NAMALWA (cell line): ENCODE measurements around the gene ZNF691.
"Not testable (repeated sequence)": the region's sequence is repeated elsewhere in the genome, so short reads cannot be mapped to it uniquely, and the experiment has no call there.

Experiments used
- DNase-seq: peaks from one replicate; pipeline ENCODE4 v3.0.0-alpha.2; 2015; ENCODE audit warnings: low spot score

The ZNF691 gene

DNA sequence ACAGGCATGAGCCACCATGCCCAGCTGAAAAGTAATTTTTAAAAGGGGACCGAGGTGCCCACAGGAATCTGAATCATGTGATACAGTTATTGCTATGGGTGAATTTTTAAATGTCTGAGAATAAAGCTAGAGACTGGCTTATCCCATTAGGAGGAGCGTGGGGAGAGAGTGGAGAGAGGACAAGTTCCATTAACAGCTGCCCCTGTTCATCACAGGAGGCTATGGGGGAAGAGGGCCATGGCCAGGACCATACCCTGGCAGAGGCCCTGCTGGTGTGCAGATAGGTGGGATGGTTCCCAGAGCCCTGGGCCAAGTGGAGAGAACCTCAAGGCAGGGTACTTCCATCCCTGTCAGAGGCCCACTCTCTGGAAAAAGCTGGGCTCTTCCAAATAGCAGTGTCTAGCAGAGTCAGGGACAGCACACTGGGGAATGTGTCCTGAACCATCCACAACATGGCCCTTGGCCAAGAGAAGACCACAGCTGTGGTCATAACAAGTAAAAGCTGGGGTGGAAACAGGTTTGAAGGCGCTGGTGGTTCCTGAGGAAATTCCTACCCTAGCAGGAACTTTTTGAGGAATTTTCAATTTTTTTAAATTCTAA lies 13.7 kb upstream of the ZNF691 start:
- DNase-seq, result no peak

DNA sequence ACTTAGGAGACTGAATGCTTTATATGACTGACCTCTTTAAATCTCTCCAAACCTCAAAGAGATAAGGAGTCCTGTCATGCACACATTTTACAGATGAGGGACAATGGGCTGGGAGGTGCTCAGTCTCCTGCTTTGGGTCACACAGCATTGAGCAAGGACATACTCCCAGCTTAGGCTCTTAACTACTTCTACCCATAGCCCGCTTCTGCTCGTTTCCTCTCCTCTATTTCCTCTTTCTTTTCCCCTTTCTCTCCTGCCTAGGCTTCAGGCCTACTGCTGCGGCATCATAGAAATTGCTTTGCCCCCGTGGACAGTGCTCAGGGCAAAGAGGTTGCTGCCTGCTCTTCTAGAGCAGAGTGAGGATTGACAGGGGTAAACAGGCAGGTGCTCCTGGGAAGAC lies 12.4 kb upstream of the ZNF691 start:
- no peak for DNase-seq

DNA sequence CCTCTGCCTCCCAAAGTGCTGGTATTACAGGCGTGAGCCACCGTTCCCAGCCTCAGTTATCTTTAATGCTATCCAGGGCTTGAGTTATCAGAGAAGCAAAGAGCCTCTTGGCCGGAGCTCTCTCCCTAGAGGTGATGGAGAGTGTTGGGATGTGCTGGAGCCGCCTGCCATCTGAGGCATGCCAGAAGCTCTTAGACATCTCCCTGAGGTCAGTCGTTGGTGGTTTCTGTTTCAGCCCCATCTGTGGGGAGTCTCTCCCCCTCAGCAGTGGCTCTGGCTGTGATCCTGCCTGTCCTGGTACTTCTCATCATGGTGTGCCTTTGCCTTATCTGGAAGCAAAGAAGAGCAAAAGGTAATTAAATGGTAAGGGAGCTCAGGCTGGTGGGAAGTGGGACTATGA lies 11.6 kb upstream of the ZNF691 start:
- DNase-seq, result no peak

DNA sequence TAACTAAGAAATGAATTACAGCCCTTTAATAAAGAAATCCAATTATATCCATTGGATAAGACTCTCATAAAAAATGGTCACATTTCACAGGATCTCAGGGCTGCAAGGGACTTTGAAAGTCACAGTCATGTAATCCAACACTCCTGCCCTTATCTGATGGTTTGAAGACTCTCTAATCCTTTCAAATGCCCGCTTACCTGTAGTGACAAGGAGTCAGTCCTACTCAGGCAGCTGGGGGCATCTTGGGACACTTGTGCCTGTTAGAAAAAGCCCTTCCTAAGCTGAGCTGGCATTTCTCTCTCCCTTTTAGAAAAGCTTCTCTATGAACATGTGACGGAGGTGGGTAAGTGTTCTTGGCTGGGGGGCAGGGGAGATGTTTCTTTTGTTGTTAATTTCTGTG lies 11.0 kb upstream of the ZNF691 start:
- DNase-seq, result no peak

DNA sequence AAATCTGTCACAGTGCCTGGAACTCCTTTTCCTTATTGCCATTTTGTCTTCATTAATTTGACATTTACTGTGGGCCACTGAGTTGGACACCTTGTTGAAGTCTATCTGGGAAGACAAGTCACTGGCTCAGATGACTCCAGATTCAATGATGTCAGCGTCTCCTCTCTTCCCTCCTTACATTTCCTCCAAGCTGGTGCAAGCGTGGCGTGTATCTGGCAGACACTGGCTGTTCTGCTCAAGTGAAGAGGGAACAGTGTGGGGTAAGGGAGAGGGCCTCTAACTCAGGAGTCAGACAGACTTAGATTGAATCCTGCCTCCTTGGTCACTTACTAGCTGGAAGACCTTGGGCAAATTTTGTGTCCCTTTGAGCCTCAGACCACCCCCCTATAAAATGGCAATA lies 8.7 kb upstream of the ZNF691 start:
- DNase-seq, result no peak

DNA sequence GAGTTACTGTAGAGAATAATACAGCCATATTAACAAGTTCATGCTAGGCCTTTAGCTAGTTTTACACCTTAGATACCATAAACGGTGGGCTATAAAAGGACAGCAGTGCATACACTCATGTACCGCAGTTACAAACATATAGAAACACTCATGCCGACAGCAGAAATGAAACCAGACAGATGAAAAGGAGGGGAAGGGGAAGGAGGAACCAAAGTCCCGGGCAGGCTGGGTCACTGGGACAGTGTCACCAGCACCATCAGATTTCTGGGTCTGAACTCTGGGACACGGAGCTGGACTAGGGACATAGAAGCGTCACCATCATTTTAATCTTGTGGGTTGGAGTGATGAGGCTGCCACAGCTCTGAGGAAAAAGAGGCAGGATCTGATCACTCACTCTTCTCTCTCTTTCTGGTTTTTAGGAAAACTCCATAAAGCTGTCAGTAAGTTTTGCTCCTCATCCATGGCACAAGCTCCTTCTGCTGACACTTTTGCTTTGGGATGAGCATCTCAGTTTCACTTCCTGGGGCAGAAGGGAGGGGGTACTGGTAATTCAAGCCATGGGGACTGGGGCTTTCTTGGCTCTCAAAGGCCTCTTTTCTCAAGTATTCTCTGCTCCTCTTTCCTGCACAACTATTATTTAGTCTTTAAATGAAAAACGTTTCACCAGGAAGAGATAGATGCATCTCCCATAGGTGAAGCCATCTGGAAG lies 7.8 kb upstream of the ZNF691 start:
- no peak for DNase-seq

DNA sequence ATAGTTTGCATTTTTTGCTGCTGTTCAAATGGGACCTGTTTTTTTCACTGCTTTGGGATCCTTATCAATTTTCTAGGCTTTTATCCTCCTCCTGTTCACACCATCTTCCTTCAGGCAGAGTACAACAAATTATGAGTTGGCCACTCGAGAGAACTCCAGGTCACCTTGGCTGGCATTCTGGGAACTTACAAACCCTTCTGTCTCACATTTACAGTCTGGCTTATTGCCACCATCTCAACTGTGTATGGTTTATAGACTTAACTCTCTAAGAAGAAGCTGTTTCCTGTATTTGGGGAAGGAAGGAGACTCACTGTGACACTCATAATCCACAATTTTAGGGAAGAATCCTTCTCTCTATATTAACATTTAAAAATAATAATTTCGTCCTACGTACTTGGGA lies 5.4 kb upstream of the ZNF691 start:
- DNase-seq, result no peak

DNA sequence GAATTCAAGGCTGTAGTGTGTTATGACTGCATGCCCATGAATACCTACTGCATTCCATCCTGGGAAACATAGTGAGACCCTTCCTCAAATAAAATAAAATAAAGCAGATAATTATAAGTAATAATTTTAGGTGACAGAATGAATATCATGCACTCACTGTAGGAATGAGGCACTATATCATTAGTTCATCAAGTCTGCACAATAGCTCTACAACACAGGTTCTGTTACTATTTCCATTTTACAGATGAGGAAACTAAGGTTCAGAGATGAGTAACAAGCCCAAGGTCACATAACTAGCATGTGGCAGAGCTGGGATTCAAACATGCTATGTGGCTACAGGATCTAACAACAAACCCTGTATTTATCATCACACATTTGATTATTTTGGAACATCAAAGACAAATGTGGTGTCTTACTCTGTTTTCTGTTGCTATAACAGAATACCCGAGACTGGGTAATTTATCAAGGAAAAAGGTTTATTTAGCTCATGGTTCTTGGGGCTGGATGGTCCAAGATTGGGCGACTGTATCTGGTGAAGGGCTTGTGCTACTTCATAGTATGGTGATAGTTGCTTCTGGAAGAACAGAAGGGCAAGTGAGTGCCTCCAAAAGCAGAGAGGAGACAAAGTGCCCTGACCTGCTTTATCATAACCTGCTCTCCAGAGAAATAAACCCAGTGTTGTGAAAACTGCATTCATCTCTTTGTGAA lies 4.8 kb upstream of the ZNF691 start:
- no peak for DNase-seq

DNA sequence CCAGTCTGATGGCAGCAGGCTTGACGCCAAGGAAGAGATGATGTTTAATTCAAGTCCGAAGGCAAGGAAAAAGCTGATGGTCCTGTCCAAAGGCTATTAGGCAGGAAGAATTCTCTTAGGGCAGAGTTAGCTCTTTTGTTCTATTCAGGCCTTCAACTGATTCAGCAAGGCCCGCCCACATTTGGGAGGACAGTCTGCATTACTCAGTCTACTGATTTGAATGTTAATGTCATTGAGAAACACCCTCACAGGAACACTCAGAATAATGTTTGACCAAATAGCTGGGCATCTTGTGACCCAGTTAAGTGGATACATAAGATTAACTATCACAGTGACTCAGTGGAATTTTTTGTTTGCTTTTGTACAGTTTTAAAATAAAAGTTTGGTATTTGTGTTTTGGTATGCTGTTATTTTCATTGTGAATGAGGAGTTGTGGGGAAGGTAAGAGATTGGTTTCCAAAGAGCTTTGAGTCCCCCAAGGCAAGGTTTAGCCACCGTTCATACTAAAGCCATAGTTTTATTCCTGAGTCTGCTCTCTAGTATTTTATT lies 1.7 kb upstream of the ZNF691 start:
- no peak for DNase-seq

DNA sequence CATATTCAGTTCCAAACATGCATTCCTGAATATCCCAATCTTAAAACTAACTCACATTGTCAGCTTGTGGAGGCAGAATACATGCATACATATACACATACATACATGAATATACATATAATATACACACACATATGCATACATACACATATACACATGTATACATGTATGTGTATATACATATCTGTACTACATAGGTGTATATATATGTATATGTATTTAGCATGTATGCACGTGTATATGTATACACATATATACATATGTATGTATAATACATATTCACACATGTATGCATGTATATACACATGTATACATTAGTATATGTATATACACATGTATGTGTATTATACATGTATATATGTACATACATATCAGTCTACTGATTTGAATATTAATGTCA lies 1.2 kb upstream of the ZNF691 start:
- DNase-seq, result no peak

DNA sequence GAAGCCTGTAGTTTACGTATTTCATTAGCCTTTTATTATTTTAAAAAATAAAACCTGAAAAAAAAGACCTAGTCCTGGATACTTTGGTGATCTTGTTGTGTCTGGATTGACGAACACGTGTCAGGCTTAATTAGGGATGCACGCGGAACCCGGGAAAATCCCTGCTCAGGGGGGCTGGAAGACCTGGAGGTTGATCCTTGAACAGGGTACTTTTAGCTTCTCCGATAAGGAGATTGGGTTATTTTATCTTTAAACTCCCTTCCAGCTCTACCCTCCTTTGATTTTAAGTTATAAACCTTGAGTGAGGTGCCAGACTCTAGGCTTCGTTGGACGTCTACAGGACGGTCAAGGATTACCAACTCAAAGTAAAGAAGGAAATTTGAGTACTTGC lies 552 bp upstream of the ZNF691 start:
- DNase-seq, result no peak

DNA sequence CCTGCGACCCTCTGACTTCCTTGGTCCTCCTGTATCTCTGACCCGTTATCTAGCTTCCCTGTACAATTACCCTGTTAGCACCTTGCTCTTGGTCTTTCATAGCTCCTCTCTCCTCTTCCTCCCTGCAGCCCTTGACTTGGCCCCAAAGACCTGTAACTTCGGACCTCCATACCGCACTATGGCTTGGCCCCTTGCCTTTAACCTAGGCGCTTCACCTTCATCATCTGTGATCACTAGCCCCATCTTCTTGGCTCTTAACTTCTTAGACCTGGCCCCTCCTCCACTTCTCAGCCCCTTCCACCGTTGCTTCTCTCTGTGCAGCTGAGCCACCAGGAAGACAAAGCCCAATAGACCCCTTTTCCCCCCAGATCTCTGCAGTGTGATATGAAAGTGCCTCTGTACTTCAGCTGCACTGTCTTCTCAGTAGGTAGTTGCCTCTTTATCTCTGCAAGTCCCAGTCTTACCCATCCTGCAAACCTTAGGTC lies 740 bp downstream of the ZNF691 start:
- peak; percentile 43 for DNase-seq

DNA sequence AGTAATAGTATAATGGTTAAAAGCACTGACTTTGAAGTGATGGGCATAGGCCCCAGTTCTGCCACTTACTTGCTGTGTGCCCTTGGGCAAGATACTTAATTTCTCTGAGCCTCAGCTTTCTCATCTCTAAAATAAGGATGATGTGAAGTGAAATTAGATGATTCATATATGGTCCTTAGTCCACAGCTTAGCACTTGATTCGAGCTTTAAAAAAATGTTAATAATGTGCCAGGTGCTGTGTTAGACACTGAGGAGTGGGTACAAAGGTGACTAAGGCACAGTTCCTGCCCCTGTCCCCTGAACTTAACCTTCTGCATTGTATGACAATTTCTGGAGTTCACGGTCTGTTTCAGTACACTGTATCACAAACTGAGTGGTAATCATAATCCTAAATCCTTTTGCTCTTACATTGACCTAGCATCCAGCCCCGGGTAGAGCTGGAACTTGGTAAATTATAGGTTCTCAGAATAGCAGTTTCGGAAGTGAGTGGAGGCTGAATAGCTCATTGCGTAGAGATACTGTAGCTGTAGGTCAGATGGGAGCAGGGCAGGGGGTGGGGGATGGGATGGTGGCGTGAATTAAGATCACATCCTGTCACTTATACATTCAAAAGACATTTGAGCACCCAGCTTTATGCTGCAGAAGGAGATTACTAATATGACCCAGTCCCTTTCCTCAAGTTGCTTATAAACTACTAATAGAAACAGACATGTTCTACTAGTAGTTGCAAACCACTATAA lies 1.5 kb downstream of the ZNF691 start:
- DNase-seq, result no peak

DNA sequence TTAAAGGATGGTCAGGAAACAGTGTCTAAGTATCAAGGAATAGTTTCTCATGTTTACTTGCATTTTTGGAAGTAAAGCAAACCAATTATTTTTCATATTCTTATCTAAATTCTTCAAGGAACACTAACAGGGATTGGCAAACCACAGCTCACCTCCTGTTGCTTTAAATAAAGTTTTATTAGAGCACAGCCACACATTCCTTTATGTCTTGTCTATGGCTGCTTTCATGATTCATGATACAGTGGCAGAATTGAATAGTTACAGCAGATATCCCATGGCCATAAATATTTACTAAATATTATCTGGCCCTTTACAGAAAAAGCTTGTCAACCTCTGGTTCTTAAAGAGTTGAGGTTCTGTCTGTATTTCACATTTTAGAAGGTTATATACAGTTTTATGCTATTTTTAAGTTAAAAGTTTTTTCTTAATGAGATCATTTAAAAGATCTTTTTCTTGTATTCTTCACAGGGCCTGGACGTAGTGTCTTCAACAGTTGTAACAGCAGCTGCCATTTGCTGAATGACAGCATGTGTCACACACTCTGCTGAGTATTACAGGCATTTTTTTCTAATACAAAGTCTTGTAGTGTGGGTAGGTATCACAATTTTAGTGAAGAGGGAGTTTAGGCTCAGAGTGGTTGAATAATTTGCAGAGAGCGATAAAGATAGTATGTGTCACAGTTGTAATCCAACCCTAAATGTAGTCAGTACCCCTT lies 2.6 kb downstream of the ZNF691 start:
- no peak for DNase-seq

DNA sequence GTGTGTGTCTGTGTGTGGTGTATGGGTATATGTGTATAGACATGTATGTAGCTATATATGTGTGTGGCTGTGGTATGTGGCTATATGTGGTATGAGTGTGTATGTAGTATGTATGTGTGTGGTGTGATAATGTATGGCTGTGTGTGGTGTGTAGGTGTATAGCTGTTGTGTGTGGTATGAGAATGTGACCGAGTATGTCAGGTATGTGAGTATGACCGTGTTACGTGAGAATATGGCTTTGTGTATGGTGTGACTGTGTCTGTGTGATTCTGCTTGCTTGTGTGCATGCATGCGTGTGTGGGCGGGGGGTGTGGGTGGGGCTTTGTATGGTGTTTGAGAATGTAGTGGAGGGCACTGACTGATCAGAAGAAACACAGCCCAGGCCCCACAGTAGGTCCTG lies 3.5 kb downstream of the ZNF691 start:
- no peak for DNase-seq

DNA sequence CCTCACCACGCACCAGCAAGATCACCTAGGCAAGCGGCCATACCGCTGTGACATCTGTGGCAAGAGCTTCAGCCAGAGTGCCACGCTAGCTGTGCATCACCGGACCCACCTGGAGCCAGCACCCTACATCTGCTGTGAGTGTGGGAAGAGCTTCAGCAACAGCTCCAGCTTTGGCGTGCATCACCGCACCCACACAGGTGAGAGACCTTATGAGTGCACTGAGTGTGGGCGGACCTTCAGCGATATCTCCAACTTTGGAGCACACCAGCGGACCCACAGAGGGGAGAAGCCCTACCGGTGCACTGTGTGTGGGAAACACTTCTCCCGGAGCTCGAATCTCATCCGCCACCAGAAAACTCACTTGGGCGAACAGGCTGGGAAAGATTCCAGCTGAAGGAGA lies 5.0 kb downstream of the ZNF691 start:
- DNase-seq, result peak; percentile 34

DNA sequence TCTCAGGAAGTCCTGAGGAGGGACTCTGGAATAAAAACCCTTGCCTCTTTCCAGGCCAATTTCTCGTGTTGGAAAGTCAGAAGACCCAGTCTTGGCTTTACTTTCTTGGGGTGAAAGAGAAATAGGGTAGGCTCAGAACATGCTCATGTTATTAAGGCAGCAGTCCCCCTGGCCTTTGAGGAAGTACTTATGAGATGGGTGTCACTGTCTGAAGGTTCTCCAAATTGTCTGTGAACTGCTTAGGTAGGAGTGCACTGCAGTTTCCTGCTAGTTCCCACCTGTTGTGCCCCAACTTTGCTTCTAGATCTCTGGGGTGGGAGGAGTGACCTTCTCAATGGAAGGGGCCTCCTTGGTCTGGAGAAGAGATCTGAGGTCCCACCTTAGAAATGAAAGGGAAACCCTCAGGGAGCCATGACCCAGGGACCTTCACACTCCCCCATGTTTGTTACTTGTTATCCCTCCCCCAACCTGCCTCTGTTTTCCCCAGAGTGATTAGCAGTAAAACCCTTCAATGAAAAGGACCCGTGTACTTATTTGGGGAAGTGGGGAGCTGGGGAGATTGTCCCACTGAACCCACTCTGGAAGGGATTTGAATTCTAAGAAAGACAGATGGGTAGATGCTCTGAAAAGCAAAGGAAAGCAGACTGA lies 5.7 kb downstream of the ZNF691 start:
- DNase-seq, result peak; percentile 15

DNA sequence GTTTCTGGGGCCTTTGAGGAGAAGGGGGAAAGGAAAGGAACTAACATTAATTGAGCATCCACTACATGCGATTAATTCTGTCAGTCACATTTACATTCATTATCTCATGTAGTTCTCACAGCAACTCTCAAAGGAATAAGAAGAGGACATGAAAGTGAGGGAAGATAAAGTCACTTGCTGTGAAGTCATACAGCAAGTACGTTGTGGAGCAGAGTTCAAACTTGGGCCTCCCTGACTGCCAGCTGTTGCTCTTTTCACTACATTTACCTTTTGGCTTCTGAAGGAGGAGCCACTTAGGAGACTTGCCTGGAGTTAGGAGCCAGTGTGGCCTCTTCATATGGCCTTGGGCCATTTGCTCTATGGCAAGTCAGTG lies 6.2 kb downstream of the ZNF691 start:
- peak; percentile 21 for DNase-seq

DNA sequence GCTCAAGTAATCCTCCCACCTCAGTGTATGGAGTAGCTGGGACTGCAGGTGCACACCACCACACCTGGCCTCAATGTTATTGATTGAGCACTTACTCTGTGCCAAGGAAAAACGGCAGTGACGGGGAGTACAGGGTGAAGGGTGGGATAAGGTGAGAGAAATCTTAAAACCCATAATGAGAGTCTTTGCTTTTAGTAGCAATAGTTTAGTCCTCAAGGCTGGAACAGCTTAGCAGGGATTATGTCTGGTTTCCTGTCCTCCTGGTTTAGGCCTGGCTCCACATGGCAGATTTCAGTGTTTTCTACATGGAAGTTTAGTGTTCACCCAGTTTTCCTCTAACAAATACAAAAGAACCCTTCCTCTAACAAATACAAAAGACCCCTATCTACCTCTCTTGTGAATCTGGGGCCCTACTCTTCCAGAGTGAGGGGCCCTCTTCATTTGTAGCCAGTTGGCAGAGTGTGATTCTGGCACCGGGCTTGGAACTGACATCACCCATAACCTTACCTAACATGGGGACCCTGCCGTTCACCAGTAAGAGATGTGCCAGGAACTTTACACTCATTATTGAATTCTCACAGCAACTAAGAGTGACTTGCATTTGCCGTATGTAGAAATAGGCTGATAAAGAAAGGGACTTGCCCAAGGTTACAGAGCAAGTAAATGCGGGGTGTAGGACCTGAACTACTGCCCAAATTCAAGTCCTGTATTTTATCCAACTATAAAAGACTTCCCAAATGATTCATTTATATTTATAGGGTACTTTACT lies 6.9 kb downstream of the ZNF691 start:
- no peak for DNase-seq

DNA sequence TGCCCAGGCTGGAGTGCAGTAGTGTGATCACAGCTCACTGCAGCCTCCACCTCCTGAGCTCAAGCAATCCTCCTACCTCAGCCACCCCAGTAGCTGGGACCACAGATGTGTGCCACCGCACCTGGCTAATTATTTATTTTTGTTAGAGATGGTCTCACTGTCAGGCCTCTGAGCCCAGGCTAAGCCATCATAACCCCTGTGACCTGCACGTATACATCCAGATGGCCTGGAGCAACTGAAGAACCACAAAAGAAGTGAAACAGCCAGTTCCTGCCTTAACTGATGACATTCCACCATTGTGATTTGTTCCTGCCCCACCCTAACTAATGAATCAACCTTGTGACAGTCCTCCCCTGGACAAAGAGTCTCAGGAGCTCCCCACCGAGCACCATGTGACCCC lies 10.1 kb downstream of the ZNF691 start:
- not testable (repeated sequence) for DNase-seq

DNA sequence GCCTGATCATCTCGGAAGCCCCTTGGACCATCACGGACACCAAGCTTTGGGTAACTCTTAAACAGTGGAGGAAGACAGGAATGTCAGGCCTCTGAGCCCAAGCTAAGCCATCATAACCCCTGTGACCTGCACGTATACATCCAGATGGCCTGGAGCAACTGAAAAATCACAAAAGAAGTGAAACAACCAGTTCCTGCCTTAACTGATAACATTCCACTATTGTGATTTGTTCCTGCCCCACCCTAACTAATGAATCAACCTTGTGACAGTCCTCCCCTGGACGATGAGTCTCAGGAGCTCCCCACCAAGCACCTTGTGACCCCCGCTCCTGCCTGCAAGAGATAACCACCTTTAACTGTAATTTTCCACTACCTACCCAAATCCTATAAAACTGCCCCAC lies 13.0 kb downstream of the ZNF691 start:
- not testable (repeated sequence) for DNase-seq
